Tibial nerve (tissue), 4 donors: ENCODE measurements around the gene PABPN1L. TPM values are rescaled to one million over a fixed set of nuclear protein-coding genes. Genes with fewer than 3 reads are reported as not detected.

Source experiments
- DNase-seq, 2 donors: peaks; one replicate each; pipeline ENCODE4 v3.0.0-alpha.2; 2019; ENCODE audit warnings: low spot score in 2 of 2
- H3K27ac ChIP-seq, 4 donors: fragments of 200-600 bp; sonication (generic) in 3 of 4; one replicate each; pipeline ENCODE4 v1.5.1; 2017 to 2019; ENCODE audit warnings: mild to moderate bottlenecking in 1 of 4
- H3K27me3 ChIP-seq, 2 donors: fragments of 200-600 bp; sonication (generic) in 1 of 2; one replicate each; pipeline versions ENCODE4 v1.5.1 to v1.6.0; 2017 to 2019
- H3K36me3 ChIP-seq, 3 donors: fragments of 200-600 bp; sonication (generic); one replicate each; pipeline ENCODE4 v1.5.1; 2018 to 2019
- H3K4me1 ChIP-seq, 4 donors: fragments of 200-600 bp; sonication (generic) in 3 of 4; one replicate each; pipeline ENCODE4 v1.5.1; 2017 to 2019
- H3K4me3 ChIP-seq, 4 donors: fragments of 200-600 bp; sonication (generic) in 3 of 4; one replicate each; pipeline ENCODE4 v1.5.1; 2017 to 2019; ENCODE audit warnings: mild to moderate bottlenecking in 1 of 4, moderate library complexity in 1 of 4
- H3K9me3 ChIP-seq, 4 donors: fragments of 200-600 bp; sonication (generic) in 3 of 4; one replicate each; pipeline ENCODE4 v1.5.1; 2017 to 2019
- CTCF ChIP-seq, 5 experiments: fragments of 200-600 bp in 3 of 5; fragments of 450-650 bp in 2 of 5; sonication (generic) in 3 of 5; IDR thresholded peaks; one replicate each; pipeline ENCODE4 v1.5.1; 2016 to 2019; ENCODE audit warnings: antibody characterized with exemption in 5 of 5, mild to moderate bottlenecking in 3 of 5, moderate library complexity in 2 of 5
- EP300 ChIP-seq, 2 donors: sonication (generic); formaldehyde crosslinking; IDR thresholded peaks; one replicate each; pipeline ENCODE4 v1.6.1; 2017; ENCODE audit warnings: antibody characterized with exemption in 2 of 2, mild to moderate bottlenecking in 1 of 2
- POLR2A ChIP-seq, 2 donors: fragments of 450-650 bp; IDR thresholded peaks; one replicate each; pipeline ENCODE4 v1.6.1; 2017; ENCODE audit warnings: antibody characterized with exemption in 2 of 2, mild to moderate bottlenecking in 2 of 2, moderate library complexity in 2 of 2
- WGBS, 2 donors: methylation state at CpG; one replicate each; pipeline ENCODE4 v1.1.5; 2018; 5-methylcytosine and 5-hydroxymethylcytosine counted together
- total RNA-seq, 4 donors: library from RNA; depleted of rRNA; stranded (reverse); fragments of >200 nt; gene quantifications; one replicate each; pipeline ENCODE4 v1.1.0, GENCODE V29; 2016

Gene PABPN1L
- total RNA-seq, 4 donors from 2014 or later, result not detected

- no peak for DNase-seq
- Histone ChIP-seq H3K27me3 (no peaks in the 10 kb centered on the region), H3K36me3 (peaks cover 0 to 80% (median 0%) of the 10 kb centered on the region in 3 donors), H3K9me3 (no peaks in the 10 kb centered on the region), H3K4me1 (no peaks in the 10 kb centered on the region), H3K27ac (peak overlapping the region in 1 of 4 donors; percentile 23), H3K4me3 (no peak overlapping the region)
- TF ChIP-seq EP300 (IDR thresholded peaks at IDR 0.05), result no peak
- 69 to 72% methylated on average over 11 of the region's 11 CpGs for WGBS, 2 donors
Measured at GRCh38 chr16:88830258-88830657, 36.2 kb downstream of the PABPN1L start.

- H3K36me3 ChIP-seq, result peaks cover 0 to 81% (median 0%) of the 10 kb centered on the region in 3 donors
- 87 to 90% methylated on average over 24 of the region's 24 CpGs for WGBS, 2 donors
- H3K4me1 ChIP-seq, result no peaks in the 10 kb centered on the region
- H3K9me3 ChIP-seq, result no peaks in the 10 kb centered on the region
- no peak overlapping the region for H3K4me3 ChIP-seq
- DNase-seq, result no peak
- TF ChIP-seq CTCF (IDR thresholded peaks at IDR 0.05), result no peak
- no peak for TF ChIP-seq POLR2A (IDR thresholded peaks at IDR 0.05)
- no peak for TF ChIP-seq EP300 (IDR thresholded peaks at IDR 0.05)
- H3K27me3 ChIP-seq, result no peaks in the 10 kb centered on the region
- no peak overlapping the region for H3K27ac ChIP-seq
Measured at GRCh38 chr16:88828711-88829110, 37.7 kb downstream of the PABPN1L start.

GRCh38 chr16:88827727-88828126 lies 38.7 kb downstream of the PABPN1L start:
- no peaks in the 10 kb centered on the region for H3K9me3 ChIP-seq
- no peaks in the 10 kb centered on the region for H3K27me3 ChIP-seq

GRCh38 chr16:88826070-88826840 lies 40.2 kb downstream of the PABPN1L start:
- Histone ChIP-seq H3K27ac (no peak overlapping the region), H3K36me3 (peaks cover 0 to 97% (median 6%) of the 10 kb centered on the region in 3 donors), H3K27me3 (no peaks in the 10 kb centered on the region), H3K9me3 (no peaks in the 10 kb centered on the region), H3K4me3 (no peak overlapping the region), H3K4me1 (no peaks in the 10 kb centered on the region)
- DNase-seq, result no peak
- whole genome bisulfite sequencing, 2 donors, result 86 to 91% methylated on average over 6 to 25 of the region's 26 CpGs
- no peak for TF ChIP-seq CTCF (IDR thresholded peaks at IDR 0.05)
- no peak for TF ChIP-seq EP300 (IDR thresholded peaks at IDR 0.05)
- no peak for TF ChIP-seq POLR2A (IDR thresholded peaks at IDR 0.05)

More at GRCh38 chr16:88827727-88828126, 38.7 kb downstream of the PABPN1L start:
- no peak overlapping the region for H3K4me3 ChIP-seq
- DNase-seq, result no peak
- peaks cover 0 to 90% (median 0%) of the 10 kb centered on the region in 3 donors for H3K36me3 ChIP-seq
- WGBS, 2 donors, result 84 to 94% methylated on average over 21 of the region's 21 CpGs
- H3K4me1 ChIP-seq, result no peaks in the 10 kb centered on the region
- H3K27ac ChIP-seq, result no peak overlapping the region
- no peak for TF ChIP-seq CTCF (IDR thresholded peaks at IDR 0.05)
- no peak for TF ChIP-seq EP300 (IDR thresholded peaks at IDR 0.05)
- no peak for TF ChIP-seq POLR2A (IDR thresholded peaks at IDR 0.05)

- Histone ChIP-seq H3K4me1 (no peaks in the 10 kb centered on the region), H3K4me3 (no peak overlapping the region), H3K9me3 (no peaks in the 10 kb centered on the region), H3K36me3 (peaks cover 0 to 98% (median 6%) of the 10 kb centered on the region in 3 donors), H3K27me3 (no peaks in the 10 kb centered on the region), H3K27ac (no peak overlapping the region)
- DNase-seq, result no peak
- no peak for TF ChIP-seq POLR2A (IDR thresholded peaks at IDR 0.05)
- TF ChIP-seq EP300 (IDR thresholded peaks at IDR 0.05), result no peak
- no peak for TF ChIP-seq CTCF (IDR thresholded peaks at IDR 0.05)
- WGBS, 2 donors, result 83 to 95% methylated on average over 4 to 8 of the region's 12 CpGs
Measured at GRCh38 chr16:88825146-88825545, 41.3 kb downstream of the PABPN1L start.
